ENCODE data around the gene PLAGL2.

- TF ChIP-seq CTCF (IDR thresholded peaks at IDR 0.05) (no peak), ZFX (IDR thresholded peaks at IDR 0.05; ENCODE audit: borderline replicate concordance) (no peak)
Observed at GRCh38 chr20:32165836-32166545, 41.6 kb downstream of the PLAGL2 start.

All from 22Rv1 (cell line).